ENCODE data around the gene LY6G6D.

DNA sequence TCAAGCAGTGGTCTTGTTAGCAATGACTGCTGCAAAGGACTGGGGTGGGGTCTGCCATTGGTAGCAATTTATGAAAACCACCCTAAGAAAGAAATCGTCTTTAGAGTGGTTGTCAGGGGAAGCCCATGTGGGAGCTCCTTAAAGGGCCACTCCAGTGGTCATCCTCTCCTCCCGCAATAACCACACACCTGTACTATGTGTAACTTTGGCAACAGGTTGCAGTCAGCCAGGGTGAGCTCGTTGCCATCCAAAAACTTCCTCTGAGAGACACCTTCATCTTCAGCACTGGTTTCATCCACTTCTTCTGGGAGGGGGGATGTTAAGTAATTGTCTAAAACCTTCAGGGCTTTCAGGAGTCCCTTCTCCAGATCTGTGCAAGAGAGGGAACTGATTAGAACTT lies 16.9 kb downstream of the LY6G6D start:
- TF ChIP-seq, protein P1, sequence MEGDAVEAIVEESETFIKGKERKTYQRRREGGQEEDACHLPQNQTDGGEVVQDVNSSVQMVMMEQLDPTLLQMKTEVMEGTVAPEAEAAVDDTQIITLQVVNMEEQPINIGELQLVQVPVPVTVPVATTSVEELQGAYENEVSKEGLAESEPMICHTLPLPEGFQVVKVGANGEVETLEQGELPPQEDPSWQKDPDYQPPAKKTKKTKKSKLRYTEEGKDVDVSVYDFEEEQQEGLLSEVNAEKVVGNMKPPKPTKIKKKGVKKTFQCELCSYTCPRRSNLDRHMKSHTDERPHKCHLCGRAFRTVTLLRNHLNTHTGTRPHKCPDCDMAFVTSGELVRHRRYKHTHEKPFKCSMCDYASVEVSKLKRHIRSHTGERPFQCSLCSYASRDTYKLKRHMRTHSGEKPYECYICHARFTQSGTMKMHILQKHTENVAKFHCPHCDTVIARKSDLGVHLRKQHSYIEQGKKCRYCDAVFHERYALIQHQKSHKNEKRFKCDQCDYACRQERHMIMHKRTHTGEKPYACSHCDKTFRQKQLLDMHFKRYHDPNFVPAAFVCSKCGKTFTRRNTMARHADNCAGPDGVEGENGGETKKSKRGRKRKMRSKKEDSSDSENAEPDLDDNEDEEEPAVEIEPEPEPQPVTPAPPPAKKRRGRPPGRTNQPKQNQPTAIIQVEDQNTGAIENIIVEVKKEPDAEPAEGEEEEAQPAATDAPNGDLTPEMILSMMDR (conservative IDR thresholded peaks at IDR 0.05; ENCODE audit: low read depth, low read length), result no peak
- TF ChIP-seq EZH2 (IDR thresholded peaks at IDR 0.05; ENCODE audit: low read length, unreplicated experiment) (no peak), EZH2phosphoT487 (IDR thresholded peaks at IDR 0.05; ENCODE audit: borderline replicate concordance, low read length) (no peak)

All from PC-3 (cell line).